PC-3 (cell line): ENCODE data around the gene PIK3R3. TPM values are rescaled to one million over a fixed set of nuclear protein-coding genes. Genes with fewer than 3 reads are reported as not detected.

Experiments used
- ATAC-seq: fragments of 200-7000 bp; cut with Tn5 transposase; 2 replicates; pipeline ENCODE4 v1.9.1; 2020; ENCODE audit warnings: mild to moderate bottlenecking, moderate library complexity
- BruUV-seq: library from RNA; stranded (reverse); fragments of 400-500 nt; replicated peaks from 2 replicates; lab custom pipeline; 2021; lab: Mats Ljungman, UMichigan
- CTCF ChIA-PET: fragments of 300-600 bp; sonication (Branson Sonifier 250); formaldehyde crosslinking; loops from one replicate; lab custom pipeline; 2022; ENCODE audit warnings: antibody characterized with exemption; lab: Charles Lee
- POLR2A ChIA-PET: fragments of 300-600 bp; sonication (Branson Sonifier 250); formaldehyde crosslinking; loops from one replicate; lab custom pipeline; 2022; ENCODE audit warnings: antibody characterized with exemption; ENCODE audit not compliant: unreplicated experiment; lab: Charles Lee
- DNase-seq: peaks from one replicate; pipeline ENCODE4 v3.0.0-alpha.2; 2015
- H2AFZ ChIP-seq: fragments of 300-600 bp; sonication (generic); 2 replicates; pipeline ENCODE4 v1.6.0; 2016; ENCODE audit warnings: antibody characterized with exemption, low read length
- H3F3A ChIP-seq: fragments of 300-600 bp; sonication (generic); one replicate; pipeline ENCODE4 v1.6.0; 2017; ENCODE audit warnings: antibody characterized with exemption, low read length, control low read depth, mild to moderate bottlenecking; ENCODE audit not compliant: unreplicated experiment
- H3K27ac ChIP-seq: fragments of 300-600 bp; sonication (generic); 2 replicates; pipeline ENCODE4 v1.5.1; 2016; ENCODE audit warnings: mild to moderate bottlenecking, low read length
- H3K27me3 ChIP-seq: fragments of 300-600 bp; sonication (generic); 2 replicates; pipeline ENCODE4 v1.6.1; 2016; ENCODE audit warnings: low read length, mixed read lengths
- H3K36me3 ChIP-seq: fragments of 300-600 bp; sonication (generic); 2 replicates; pipeline ENCODE4 v1.6.1; 2016; ENCODE audit warnings: low read depth, mixed run types, low read length, mixed read lengths
- H3K4me1 ChIP-seq: fragments of 300-600 bp; sonication (generic); 2 replicates; pipeline ENCODE4 v1.5.1; 2016; ENCODE audit warnings: low read length; ENCODE audit not compliant: insufficient read depth
- H3K4me2 ChIP-seq: fragments of 300-600 bp; sonication (generic); 2 replicates; pipeline ENCODE4 v1.6.0; 2016; ENCODE audit warnings: low read length
- H3K4me3 ChIP-seq: fragments of 300-600 bp; sonication (generic); 2 replicates; pipeline ENCODE4 v1.5.1; 2016; ENCODE audit warnings: mild to moderate bottlenecking, low read length, mixed read lengths
- H3K79me2 ChIP-seq: fragments of 300-600 bp; sonication (generic); 2 replicates; pipeline ENCODE4 v1.6.1; 2017; ENCODE audit warnings: low read length, mixed read lengths
- H3K9ac ChIP-seq: fragments of 300-600 bp; sonication (generic); 2 replicates; pipeline ENCODE4 v1.6.0; 2016; ENCODE audit warnings: mild to moderate bottlenecking, low read length
- H3K9me2 ChIP-seq: fragments of 300-600 bp; sonication (generic); replicated peaks from 2 replicates; pipeline ENCODE4 v1.6.1; 2016; ENCODE audit warnings: mixed run types, low read length, mixed read lengths
- H3K9me3 ChIP-seq: fragments of 300-600 bp; sonication (generic); 2 replicates; pipeline ENCODE4 v1.6.1; 2016; ENCODE audit warnings: low read length, mixed read lengths
- H4K20me1 ChIP-seq: fragments of 300-600 bp; sonication (generic); 2 replicates; pipeline ENCODE4 v1.6.1; 2016; ENCODE audit warnings: low read length, mixed read lengths
- EZH2 ChIP-seq: fragments of 300-600 bp; sonication (generic); IDR thresholded peaks from one replicate; pipeline ENCODE4 v1.6.1; 2017; ENCODE audit warnings: antibody characterized with exemption, mild to moderate bottlenecking, low read length; ENCODE audit not compliant: unreplicated experiment
- EZH2phosphoT487 ChIP-seq: fragments of 300-600 bp; sonication (generic); IDR thresholded peaks from 2 replicates; pipeline ENCODE4 v1.6.1; 2018; ENCODE audit warnings: mild to moderate bottlenecking, antibody characterized with exemption, low read length, borderline replicate concordance
- intact Hi-C: fragments of 100-400 bp; cut with micrococcal nuclease; formaldehyde crosslinking; loops from 2 replicates; pipeline ENCODE4 v1.9.0; 2023
- total RNA-seq: library from RNA; depleted of rRNA; stranded (reverse); fragments of >200 nt; gene quantifications from 2 replicates; pipeline ENCODE4 v1.2.3, GENCODE V29; 2014
- TF ChIP-seq, protein P1 (sequence below): fragments of 300-600 bp; sonication (generic); conservative IDR thresholded peaks from 2 replicates; pipeline ENCODE4 v1.5.1; 2017; ENCODE audit warnings: antibody characterized with exemption, low read depth, mild to moderate bottlenecking, low read length

Gene PIK3R3
- total RNA-seq, 1 experiment from 2014 or later: 17.7 TPM

DNA sequence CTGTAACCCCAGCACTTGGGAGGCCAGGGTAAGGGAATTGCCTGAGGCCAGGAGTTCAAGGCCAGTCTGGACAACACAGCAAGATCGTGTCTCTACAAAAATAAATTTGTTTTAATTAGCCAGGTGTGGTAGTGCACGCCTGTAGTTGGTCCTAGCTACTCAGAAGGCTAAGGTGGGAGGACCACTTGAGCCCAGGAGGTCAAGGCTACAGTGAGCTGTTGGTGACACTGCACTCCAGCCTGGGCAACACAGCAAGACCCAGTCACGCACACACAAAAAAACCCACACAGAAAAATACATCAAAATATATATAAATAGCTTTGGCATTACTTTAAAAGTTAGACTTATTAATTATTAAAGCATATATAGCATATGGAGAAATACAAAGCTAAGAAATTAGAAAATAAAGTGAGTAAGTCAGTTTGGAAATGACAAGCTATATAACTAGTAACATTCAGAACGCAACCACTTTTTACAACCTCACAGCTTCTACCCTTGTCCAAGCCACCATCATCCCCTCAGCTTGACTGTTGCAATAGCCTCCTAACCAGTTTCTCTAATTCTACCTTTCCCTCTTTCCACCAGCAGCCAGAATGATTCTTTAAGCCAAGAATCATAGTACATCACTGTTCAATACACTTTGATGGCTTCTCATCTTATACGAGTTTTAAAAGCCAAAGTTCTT, 14.5 kb downstream of the PIK3R3 start:
- POLR2A ChIA-PET: interaction anchor here (0.6 to 0.7 kb wide), 2 partner anchors 12 to 289 kb away, joined by 3 read pairs; no protein-coding TSS in a partner anchor
- no peak for ATAC-seq
- intact Hi-C loops: no loop called here

DNA sequence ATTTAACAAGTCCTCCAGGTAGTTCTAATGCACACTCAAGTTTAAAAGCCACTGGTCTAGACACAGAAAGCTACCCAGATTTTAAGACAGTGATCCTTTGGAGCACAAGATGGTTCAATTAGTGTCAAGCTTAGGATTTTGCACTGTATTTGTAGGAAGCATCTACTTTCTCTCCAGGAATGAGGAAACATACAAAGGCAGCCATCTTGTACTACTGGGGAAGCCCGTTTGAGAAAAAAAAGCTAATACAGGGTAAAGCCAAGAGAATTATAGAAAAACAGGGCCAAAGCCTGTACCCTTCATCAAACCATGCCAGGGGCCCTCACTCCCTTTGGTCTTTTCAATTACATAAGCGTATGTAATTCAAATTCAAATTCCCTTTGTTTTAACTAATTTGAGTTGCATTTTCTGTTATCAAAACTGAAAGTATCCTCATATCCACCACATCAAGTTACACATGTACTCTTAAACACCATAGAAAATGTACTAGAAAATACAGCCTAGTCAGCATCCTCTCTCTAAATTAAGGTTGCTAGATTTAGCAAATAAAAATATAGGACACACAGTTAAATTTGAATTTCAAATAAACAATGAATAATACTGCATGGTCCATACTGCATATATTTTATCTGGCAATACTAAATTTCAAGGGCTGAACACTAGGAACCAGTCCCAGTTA, 17.4 kb downstream of the PIK3R3 start:
- H3K9me3 ChIP-seq: no peaks in the 10 kb centered on the region
- no peaks in the 10 kb centered on the region for H3K9me2 ChIP-seq
- no peaks in the 10 kb centered on the region for H3K4me1 ChIP-seq
- no peaks in the 10 kb centered on the region for H3F3A ChIP-seq
- no peak overlapping the region for H3K4me2 ChIP-seq
- DNase-seq (no peak), ATAC-seq (no peak)
- no peak overlapping the region for H2AFZ ChIP-seq
- CTCF ChIA-PET: no interaction called here
- no peak overlapping the region for H3K9ac ChIP-seq
- no TSS peak for BruUV-seq
- no peaks in the 10 kb centered on the region for H3K27me3 ChIP-seq
- H3K4me3 ChIP-seq: no peak overlapping the region
- H3K27ac ChIP-seq: no peak overlapping the region
- H3K79me2 ChIP-seq: peaks cover 60% of the 10 kb centered on the region
- no peaks in the 10 kb centered on the region for H3K36me3 ChIP-seq
- POLR2A ChIA-PET: no interaction called here
- intact Hi-C loops: no loop called here
- no peaks in the 10 kb centered on the region for H4K20me1 ChIP-seq
- TF ChIP-seq EZH2 (no peak), EZH2phosphoT487 (no peak)
- TF ChIP-seq, protein P1, sequence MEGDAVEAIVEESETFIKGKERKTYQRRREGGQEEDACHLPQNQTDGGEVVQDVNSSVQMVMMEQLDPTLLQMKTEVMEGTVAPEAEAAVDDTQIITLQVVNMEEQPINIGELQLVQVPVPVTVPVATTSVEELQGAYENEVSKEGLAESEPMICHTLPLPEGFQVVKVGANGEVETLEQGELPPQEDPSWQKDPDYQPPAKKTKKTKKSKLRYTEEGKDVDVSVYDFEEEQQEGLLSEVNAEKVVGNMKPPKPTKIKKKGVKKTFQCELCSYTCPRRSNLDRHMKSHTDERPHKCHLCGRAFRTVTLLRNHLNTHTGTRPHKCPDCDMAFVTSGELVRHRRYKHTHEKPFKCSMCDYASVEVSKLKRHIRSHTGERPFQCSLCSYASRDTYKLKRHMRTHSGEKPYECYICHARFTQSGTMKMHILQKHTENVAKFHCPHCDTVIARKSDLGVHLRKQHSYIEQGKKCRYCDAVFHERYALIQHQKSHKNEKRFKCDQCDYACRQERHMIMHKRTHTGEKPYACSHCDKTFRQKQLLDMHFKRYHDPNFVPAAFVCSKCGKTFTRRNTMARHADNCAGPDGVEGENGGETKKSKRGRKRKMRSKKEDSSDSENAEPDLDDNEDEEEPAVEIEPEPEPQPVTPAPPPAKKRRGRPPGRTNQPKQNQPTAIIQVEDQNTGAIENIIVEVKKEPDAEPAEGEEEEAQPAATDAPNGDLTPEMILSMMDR: no peak

More for the DNA sequence above, 14.5 kb downstream of the PIK3R3 start:
- Histone ChIP-seq H2AFZ (no peak overlapping the region), H3K27ac (no peak overlapping the region), H3K36me3 (no peaks in the 10 kb centered on the region), H3K4me3 (no peak overlapping the region), H4K20me1 (no peaks in the 10 kb centered on the region), H3K27me3 (no peaks in the 10 kb centered on the region), H3K4me2 (no peak overlapping the region), H3K9me3 (no peaks in the 10 kb centered on the region), H3K9ac (no peak overlapping the region), H3K9me2 (no peaks in the 10 kb centered on the region), H3K79me2 (peaks cover 70% of the 10 kb centered on the region), H3K4me1 (no peaks in the 10 kb centered on the region), H3F3A (no peaks in the 10 kb centered on the region)
- no peak for DNase-seq
- BruUV-seq: no TSS peak
- CTCF ChIA-PET: no interaction called here
- TF ChIP-seq, protein P1: no peak
- no peak for TF ChIP-seq EZH2
- TF ChIP-seq EZH2phosphoT487: no peak

DNA sequence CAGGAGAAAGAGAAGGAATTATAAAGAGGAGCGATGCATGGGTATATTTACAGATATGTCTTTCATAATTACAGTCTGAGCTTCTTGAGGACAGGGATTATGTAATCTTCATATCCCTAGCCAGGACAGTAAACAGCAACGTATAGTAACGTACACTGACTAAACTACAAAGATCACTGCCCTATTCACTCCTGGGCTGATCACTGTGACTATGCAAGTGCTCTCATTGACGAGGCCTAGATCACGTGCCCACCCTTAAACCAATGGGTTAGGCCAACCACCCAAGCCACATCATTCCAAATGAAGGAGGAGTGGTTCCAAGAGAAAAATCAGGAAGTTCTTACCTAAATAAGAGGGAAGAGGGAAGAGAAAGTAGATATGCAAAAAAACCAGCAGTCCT, 18.5 kb downstream of the PIK3R3 start:
- Histone ChIP-seq H3K4me2 (no peak overlapping the region), H3F3A (no peaks in the 10 kb centered on the region), H3K27ac (no peak overlapping the region), H3K9me2 (no peaks in the 10 kb centered on the region), H3K9me3 (no peaks in the 10 kb centered on the region), H3K79me2 (peaks cover 60% of the 10 kb centered on the region), H3K9ac (no peak overlapping the region), H3K27me3 (no peaks in the 10 kb centered on the region), H3K4me1 (no peaks in the 10 kb centered on the region), H3K4me3 (no peak overlapping the region), H2AFZ (no peak overlapping the region), H3K36me3 (no peaks in the 10 kb centered on the region), H4K20me1 (no peaks in the 10 kb centered on the region)
- no peak for ATAC-seq
- no TSS peak for BruUV-seq
- CTCF ChIA-PET: no interaction called here
- POLR2A ChIA-PET: no interaction called here
- no peak for DNase-seq
- TF ChIP-seq, protein P1: no peak
- TF ChIP-seq EZH2: no peak
- TF ChIP-seq EZH2phosphoT487: no peak
- intact Hi-C loops: no loop called here
